GM23338 (cell line): ENCODE results near the gene ZNF562.
"Not testable (repeated sequence)": the region's sequence is repeated elsewhere in the genome, so short reads cannot be mapped to it uniquely, and the experiment has no call there.

Experiments used
- CREB1 ChIP-seq: fragments of 250-450 bp; sonication (Bioruptor Pico); IDR thresholded peaks from 2 replicates; pipeline ENCODE4 v1.5.0; 2020; ENCODE audit warnings: low read depth, mild to moderate bottlenecking, moderate library complexity
- EZH2 ChIP-seq: fragments of 200-600 bp; sonication (generic); IDR thresholded peaks from one replicate; pipeline ENCODE4 v1.8.0; 2017; ENCODE audit warnings: antibody characterized with exemption, mild to moderate bottlenecking, low read depth; ENCODE audit not compliant: unreplicated experiment
- EZH2phosphoT487 ChIP-seq: fragments of 200-600 bp; sonication (generic); IDR thresholded peaks from one replicate; pipeline ENCODE4 v1.8.1; 2018; ENCODE audit warnings: antibody characterized with exemption; ENCODE audit not compliant: unreplicated experiment
- JUNB ChIP-seq: IDR thresholded peaks from one replicate; pipeline ENCODE4 v1.6.1; 2016; ENCODE audit warnings: antibody characterized with exemption; ENCODE audit not compliant: unreplicated experiment
- NANOG ChIP-seq: IDR thresholded peaks from 2 replicates; pipeline ENCODE4 v1.6.1; 2016; ENCODE audit warnings: antibody characterized with exemption, borderline replicate concordance
- POLR2AphosphoS5 ChIP-seq: IDR thresholded peaks from 2 replicates; pipeline ENCODE4 v1.6.1; 2016; ENCODE audit warnings: antibody characterized with exemption, low read depth
- REST ChIP-seq: IDR thresholded peaks from one replicate; pipeline ENCODE4 v1.6.1; 2018; ENCODE audit warnings: antibody characterized with exemption; ENCODE audit not compliant: unreplicated experiment
- STAT1 ChIP-seq: IDR thresholded peaks from one replicate; pipeline ENCODE4 v1.6.1; 2016; ENCODE audit warnings: antibody characterized with exemption; ENCODE audit not compliant: unreplicated experiment
- ZNF114 ChIP-seq: fragments of 250-450 bp; sonication (Bioruptor Pico); IDR thresholded peaks from 2 replicates; pipeline ENCODE4 v1.5.0; 2020; ENCODE audit warnings: mild to moderate bottlenecking, moderate library complexity
- ZNF462 ChIP-seq: fragments of 250-450 bp; sonication (Bioruptor Pico); IDR thresholded peaks from 2 replicates; pipeline ENCODE4 v1.5.0; 2020; ENCODE audit warnings: mild to moderate bottlenecking, moderate library complexity
- TF ChIP-seq, protein P1 (sequence below), 2 experiments: fragments of 200-600 bp in 1 of 2; sonication (generic) in 1 of 2; conservative IDR thresholded peaks; 2 replicates each; pipeline versions ENCODE4 v1.5.1 to v1.6.1; 2016 to 2017; ENCODE audit warnings: antibody characterized with exemption in 2 of 2, low read depth in 2 of 2, mild to moderate bottlenecking in 2 of 2, moderate library complexity in 1 of 2
- TF ChIP-seq, protein P2 (sequence below): IDR thresholded peaks from 2 replicates; pipeline ENCODE4 v1.6.1; 2016; ENCODE audit warnings: antibody characterized with exemption

DNA sequence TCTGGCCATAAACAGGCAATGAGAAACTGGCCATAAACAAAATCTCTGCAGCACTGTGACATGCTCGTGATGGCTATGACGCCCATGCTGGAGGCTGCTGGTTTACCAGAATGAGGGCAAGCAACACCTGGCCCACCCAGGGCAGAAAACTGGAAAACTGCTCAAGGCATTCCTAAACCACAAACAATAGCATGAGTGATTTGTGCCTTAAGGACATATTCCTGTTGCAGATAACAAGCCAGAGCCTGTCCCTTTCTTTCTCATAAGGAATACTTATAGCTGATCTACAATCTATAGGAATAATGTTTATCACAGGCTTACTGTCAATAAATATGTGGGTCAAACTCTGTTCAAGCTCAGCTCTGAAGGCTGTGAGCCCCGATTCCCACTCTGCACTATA lies 23.4 kb downstream of the ZNF562 start:
- TF ChIP-seq, protein P1, sequence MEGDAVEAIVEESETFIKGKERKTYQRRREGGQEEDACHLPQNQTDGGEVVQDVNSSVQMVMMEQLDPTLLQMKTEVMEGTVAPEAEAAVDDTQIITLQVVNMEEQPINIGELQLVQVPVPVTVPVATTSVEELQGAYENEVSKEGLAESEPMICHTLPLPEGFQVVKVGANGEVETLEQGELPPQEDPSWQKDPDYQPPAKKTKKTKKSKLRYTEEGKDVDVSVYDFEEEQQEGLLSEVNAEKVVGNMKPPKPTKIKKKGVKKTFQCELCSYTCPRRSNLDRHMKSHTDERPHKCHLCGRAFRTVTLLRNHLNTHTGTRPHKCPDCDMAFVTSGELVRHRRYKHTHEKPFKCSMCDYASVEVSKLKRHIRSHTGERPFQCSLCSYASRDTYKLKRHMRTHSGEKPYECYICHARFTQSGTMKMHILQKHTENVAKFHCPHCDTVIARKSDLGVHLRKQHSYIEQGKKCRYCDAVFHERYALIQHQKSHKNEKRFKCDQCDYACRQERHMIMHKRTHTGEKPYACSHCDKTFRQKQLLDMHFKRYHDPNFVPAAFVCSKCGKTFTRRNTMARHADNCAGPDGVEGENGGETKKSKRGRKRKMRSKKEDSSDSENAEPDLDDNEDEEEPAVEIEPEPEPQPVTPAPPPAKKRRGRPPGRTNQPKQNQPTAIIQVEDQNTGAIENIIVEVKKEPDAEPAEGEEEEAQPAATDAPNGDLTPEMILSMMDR (conservative IDR thresholded peaks at IDR 0.05; ENCODE audit: low read depth in 2 of 2) = not testable (repeated sequence)
- TF ChIP-seq JUNB; STAT1; EZH2; POLR2AphosphoS5; REST; EZH2phosphoT487; CREB1 (CRISPR knock-in tag); ZNF462 (CRISPR knock-in tag); ZNF114 (CRISPR knock-in tag); NANOG: not testable (repeated sequence)
- TF ChIP-seq, protein P2, sequence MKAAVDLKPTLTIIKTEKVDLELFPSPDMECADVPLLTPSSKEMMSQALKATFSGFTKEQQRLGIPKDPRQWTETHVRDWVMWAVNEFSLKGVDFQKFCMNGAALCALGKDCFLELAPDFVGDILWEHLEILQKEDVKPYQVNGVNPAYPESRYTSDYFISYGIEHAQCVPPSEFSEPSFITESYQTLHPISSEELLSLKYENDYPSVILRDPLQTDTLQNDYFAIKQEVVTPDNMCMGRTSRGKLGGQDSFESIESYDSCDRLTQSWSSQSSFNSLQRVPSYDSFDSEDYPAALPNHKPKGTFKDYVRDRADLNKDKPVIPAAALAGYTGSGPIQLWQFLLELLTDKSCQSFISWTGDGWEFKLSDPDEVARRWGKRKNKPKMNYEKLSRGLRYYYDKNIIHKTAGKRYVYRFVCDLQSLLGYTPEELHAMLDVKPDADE = not testable (repeated sequence)
